Measurements from ENCODE around the gene CDC42EP4. TPM values are rescaled to one million over a fixed set of nuclear protein-coding genes. Genes with fewer than 3 reads are reported as not detected.

The CDC42EP4 gene
- total RNA-seq, 1 donor from 2014 or later: 20.9 TPM

- no peak for DNase-seq (ENCODE audit: low spot score)
These were observed 10.4 kb downstream of the CDC42EP4 start for GRCh38 chr17:73301369-73301768.

DNA sequence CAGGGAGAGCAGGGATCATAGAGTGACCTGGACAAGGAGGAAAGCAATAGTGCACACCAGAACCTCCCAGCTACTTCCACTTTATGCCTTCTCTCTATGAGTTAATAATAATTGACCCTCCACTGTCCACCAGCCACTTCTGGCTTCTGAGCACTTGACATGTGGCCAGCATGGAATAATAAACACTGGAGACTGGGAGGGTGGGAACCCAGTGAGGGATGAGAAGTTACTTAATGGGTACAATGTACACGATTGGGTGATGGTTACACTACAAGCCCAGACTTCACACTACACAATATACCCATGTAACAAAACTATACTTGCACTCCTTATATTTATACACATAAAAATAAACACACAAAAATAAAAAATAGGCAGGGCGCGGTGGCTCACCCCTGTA lies 11.4 kb downstream of the CDC42EP4 start:
- DNase-seq (ENCODE audit: low spot score): no peak

GRCh38 chr17:73297934-73298861 lies 13.6 kb downstream of the CDC42EP4 start:
- no peak for DNase-seq (ENCODE audit: low spot score)

DNA sequence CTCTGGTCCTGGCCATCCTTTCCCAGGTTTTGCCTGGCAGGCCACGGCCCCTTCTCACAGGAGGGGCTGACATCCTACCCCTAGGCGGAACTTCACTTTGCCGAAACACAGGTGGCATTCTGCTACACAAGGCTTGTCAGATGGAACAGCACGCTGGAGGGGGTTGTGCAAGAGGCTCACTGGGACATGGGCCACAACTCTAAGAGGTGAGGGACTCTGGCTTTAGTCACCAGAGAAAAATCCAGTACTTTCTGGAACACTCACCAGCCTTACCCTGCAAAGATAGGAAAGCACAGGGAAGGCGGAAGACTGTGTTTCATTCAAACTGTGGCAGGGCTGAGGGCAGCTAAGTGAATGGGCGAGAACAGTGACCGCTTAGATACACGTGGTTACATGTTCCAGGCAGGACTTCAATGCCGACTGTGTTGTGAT lies 18.3 kb downstream of the CDC42EP4 start:
- no peak for DNase-seq (ENCODE audit: low spot score)

DNA sequence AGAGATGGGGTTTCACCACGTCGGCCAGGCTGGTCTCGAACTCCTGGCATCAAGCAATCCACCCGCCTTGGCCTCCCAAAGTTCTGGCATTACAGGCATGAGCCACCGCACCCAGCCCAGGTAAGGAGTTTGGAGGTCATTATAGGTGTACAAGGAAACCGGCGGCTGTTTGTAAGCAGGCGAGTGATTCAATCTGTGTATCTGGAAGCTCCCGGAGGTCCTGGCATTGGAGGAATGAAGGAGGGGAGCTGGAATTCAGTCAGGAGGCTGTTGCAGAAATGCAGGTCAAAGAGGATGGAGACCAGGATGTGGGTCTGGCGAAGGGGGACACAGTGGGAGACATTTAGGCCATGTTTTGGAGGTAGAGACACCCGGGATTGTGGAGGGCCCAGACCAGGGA lies 18.8 kb downstream of the CDC42EP4 start:
- no peak for DNase-seq (ENCODE audit: low spot score)

GRCh38 chr17:73292031-73292531 lies 19.7 kb downstream of the CDC42EP4 start:
- no peak for DNase-seq (ENCODE audit: low spot score)

GRCh38 chr17:73291260-73291801 lies 20.5 kb downstream of the CDC42EP4 start:
- DNase-seq (ENCODE audit: low spot score): peak; percentile 72

DNA sequence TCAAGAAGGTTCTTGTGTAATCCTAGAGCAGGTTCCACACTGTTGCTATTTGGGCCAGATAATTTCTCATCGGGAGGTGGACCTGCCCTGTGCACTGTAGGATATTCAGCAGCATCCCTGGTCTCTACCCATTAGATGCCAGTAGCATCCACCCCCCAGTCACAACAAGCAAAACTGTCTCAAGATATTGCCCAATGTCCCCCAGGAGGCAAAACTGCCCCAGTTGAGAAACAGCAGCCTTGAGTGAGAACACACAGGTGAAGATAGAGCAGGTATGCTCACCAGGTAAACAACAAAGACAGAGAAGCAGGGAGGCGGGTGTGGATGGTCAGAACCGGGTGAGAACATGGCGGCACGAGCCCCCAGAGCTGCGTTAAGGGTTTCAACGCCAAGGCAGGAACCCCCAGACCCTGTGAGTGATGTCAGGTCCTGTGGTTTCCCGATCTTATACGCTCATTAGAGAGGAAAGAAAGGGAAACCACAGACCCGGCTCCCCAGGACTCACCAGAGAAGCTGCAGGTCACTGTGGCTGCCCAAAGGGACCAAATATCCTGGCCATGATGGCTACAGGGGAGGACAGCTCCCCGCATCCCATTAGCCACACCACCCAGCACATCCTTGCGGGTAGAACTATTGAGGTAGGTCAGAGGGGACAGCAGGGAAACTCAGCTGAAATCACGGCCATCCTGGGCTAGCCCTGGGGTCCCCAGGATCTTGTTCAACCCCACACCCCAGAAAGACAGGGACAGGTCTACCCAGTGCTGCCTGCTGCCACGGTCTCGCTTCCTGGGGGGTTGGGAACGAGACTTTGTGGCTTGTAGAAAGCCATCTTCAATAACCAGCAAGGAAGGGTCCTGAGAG lies 21.2 kb downstream of the CDC42EP4 start:
- DNase-seq (ENCODE audit: low spot score): no peak

- DNase-seq (ENCODE audit: low spot score): no peak
These were observed 22.1 kb downstream of the CDC42EP4 start for GRCh38 chr17:73289549-73290254.

- DNase-seq (ENCODE audit: low spot score): no peak
These were observed 23.1 kb downstream of the CDC42EP4 start for GRCh38 chr17:73288534-73289302.

DNA sequence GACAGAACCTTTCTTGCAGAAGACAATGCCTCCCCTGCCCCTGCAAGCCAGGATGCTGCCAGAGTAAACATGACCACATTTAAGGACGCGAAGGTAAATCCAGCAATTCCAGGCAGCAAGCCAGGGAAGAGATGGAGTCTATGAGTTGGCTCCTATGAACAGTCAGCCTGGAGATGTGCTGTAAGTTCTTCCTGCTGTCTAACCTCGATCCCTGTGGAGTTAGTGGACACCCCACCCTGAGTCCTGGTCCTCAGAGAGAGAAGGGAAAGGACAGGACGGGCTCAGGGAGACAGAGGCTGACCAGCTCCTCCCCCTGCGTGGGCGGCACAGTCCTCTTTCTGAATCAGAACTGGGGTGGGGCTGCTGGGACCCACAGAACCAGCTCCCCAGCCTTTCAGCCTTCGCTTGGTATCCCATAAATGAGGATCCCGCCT lies 24.9 kb downstream of the CDC42EP4 start:
- no peak for DNase-seq (ENCODE audit: low spot score)

- no peak for DNase-seq (ENCODE audit: low spot score)
These were observed 25.6 kb downstream of the CDC42EP4 start for GRCh38 chr17:73285916-73286862.

DNA sequence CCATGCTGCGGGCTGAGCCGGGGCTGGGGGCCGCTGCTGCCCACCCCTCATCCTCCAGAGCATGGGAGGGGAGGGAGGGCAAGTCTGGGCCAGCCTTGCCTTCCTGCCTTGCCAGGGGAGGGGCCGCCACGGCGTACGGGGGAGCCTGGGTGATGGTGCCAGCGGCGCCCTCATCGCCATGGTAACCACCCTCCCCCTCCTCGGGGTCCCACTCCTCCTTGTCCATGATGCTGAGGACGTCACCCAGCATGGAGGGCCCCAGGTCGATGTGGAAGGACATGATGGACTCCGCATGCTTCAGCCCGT lies 26.2 kb downstream of the CDC42EP4 start:
- DNase-seq (ENCODE audit: low spot score): no peak

GRCh38 chr17:73284906-73285602 lies 26.7 kb downstream of the CDC42EP4 start:
- DNase-seq (ENCODE audit: low spot score): no peak

- no peak for DNase-seq (ENCODE audit: low spot score)
These were observed 27.4 kb downstream of the CDC42EP4 start for GRCh38 chr17:73284354-73284753.

DNA sequence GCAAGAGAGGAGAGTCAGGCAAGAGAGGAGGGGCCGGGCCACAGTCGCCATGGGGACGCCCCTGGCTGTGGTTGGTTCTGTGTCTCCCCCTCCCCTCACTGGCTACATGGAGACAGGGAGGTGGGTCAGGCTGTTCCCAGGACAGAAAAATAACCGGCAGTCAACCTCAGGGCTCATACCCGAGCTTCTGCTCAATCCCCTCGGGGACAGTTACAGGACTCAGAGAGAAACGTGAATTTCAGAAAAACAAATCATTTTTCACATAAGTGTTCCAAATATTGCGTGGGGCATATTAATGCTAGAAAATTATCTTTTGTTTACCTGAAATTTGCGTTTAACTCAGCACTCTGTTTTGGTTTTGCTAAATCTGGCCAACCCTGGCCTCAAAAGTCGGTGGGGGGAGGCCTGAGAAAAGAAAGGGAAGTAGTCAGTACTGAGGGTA lies 27.9 kb downstream of the CDC42EP4 start:
- DNase-seq (ENCODE audit: low spot score): no peak

GRCh38 chr17:73283250-73283649 lies 28.6 kb downstream of the CDC42EP4 start:
- DNase-seq (ENCODE audit: low spot score): no peak

GRCh38 chr17:73282629-73283028 lies 29.2 kb downstream of the CDC42EP4 start:
- no peak for DNase-seq (ENCODE audit: low spot score)

GRCh38 chr17:73281928-73282327 lies 29.9 kb downstream of the CDC42EP4 start:
- no peak for DNase-seq (ENCODE audit: low spot score)

Data from umbilical cord (tissue), 2 donors.